Esophagus muscularis mucosa (tissue), 4 donors: Measurements from ENCODE around the gene PTPRN2. TPM values are rescaled to one million over a fixed set of nuclear protein-coding genes. Genes with fewer than 3 reads are reported as not detected.

Experiments
- DNase-seq: peaks from one replicate; pipeline ENCODE4 v3.0.0-alpha.2; 2017; ENCODE audit errors: extremely low spot score
- H3K27ac ChIP-seq, 4 donors: fragments of 200-600 bp; sonication (generic); replicated peaks in 1 of 4; 1 replicate in 3 of 4; 2 replicates in 1 of 4; pipeline ENCODE4 v1.5.1; 2016 to 2019; ENCODE audit warnings: mild to moderate bottlenecking in 1 of 4
- H3K27me3 ChIP-seq, 4 donors: fragments of 200-600 bp; sonication (generic); one replicate each; pipeline versions ENCODE4 v1.5.1 to v1.6.0; 2016 to 2019
- H3K36me3 ChIP-seq, 4 donors: fragments of 200-600 bp; sonication (generic); one replicate each; pipeline ENCODE4 v1.5.1; 2016 to 2019
- H3K4me1 ChIP-seq, 4 donors: fragments of 200-600 bp; sonication (generic); one replicate each; pipeline ENCODE4 v1.5.1; 2016 to 2019
- H3K4me3 ChIP-seq, 4 donors: fragments of 200-600 bp; sonication (generic); 1 replicate in 2 of 4; 2 replicates in 2 of 4; pipeline ENCODE4 v1.5.1; 2016 to 2019; ENCODE audit warnings: mild to moderate bottlenecking in 4 of 4, moderate library complexity in 1 of 4
- H3K9me3 ChIP-seq, 4 donors: fragments of 200-600 bp; sonication (generic); 1 replicate in 3 of 4; 2 replicates in 1 of 4; pipeline ENCODE4 v1.5.1; 2016 to 2019
- CTCF ChIP-seq, 3 experiments: fragments of 200-600 bp in 2 of 3; fragments of 450-650 bp in 1 of 3; sonication (generic) in 2 of 3; IDR thresholded peaks; one replicate each; pipeline ENCODE4 v1.5.1; 2017 to 2019; ENCODE audit warnings: antibody characterized with exemption in 3 of 3, mild to moderate bottlenecking in 2 of 3, moderate library complexity in 1 of 3
- EP300 ChIP-seq: sonication (generic); formaldehyde crosslinking; IDR thresholded peaks from one replicate; pipeline ENCODE4 v1.6.1; 2017; ENCODE audit warnings: antibody characterized with exemption
- POLR2A ChIP-seq: fragments of 450-650 bp; IDR thresholded peaks from one replicate; pipeline ENCODE4 v1.6.1; 2017; ENCODE audit warnings: antibody characterized with exemption, moderate library complexity, mild to moderate bottlenecking, low read depth
- POLR2AphosphoS5 ChIP-seq, 2 donors: sonication (generic); formaldehyde crosslinking; IDR thresholded peaks; one replicate each; pipeline ENCODE4 v1.6.1; 2017; ENCODE audit warnings: antibody characterized with exemption in 2 of 2
- WGBS: methylation state at CpG from one replicate; pipeline ENCODE4 v1.1.5; 2018; 5-methylcytosine and 5-hydroxymethylcytosine counted together
- intact Hi-C: fragments of 100-400 bp; cut with DNase I; formaldehyde crosslinking; loops from one replicate; pipeline ENCODE4 v1.15.1; 2023
- total RNA-seq, 4 donors: library from RNA; depleted of rRNA; stranded (reverse); fragments of >200 nt; gene quantifications; one replicate each; pipeline versions ENCODE4 v1.1.0 to v1.2.1, GENCODE V29; 2016

The PTPRN2 gene
- total RNA-seq, 4 donors from 2014 or later, result 2.1 to 3.1 (median 3.1) TPM

GRCh38 chr7:157683747-157684156 is 903.9 kb downstream of the PTPRN2 start:
- DNase-seq, result no peak
- H3K4me3 ChIP-seq, result peak overlapping the region in 2 of 4 donors; percentile 9 to 33
- no peaks in the 10 kb centered on the region for H3K36me3 ChIP-seq
- peaks cover 9 to 31% (median 29%) of the 10 kb centered on the region in 4 donors for H3K4me1 ChIP-seq
- intact Hi-C loops, result no loop called here
- peaks cover 0 to 98% (median 49%) of the 10 kb centered on the region in 4 donors for H3K27me3 ChIP-seq
- H3K9me3 ChIP-seq, result no peaks in the 10 kb centered on the region
- WGBS, result 30% methylated on average over 19 of the region's 20 CpGs
- no peak overlapping the region for H3K27ac ChIP-seq
- TF ChIP-seq CTCF (IDR thresholded peaks at IDR 0.05) (no peak), EP300 (no peak), POLR2AphosphoS5 (IDR thresholded peaks at IDR 0.05) (no peak), POLR2A (no peak)

- intact Hi-C loops, result no loop called here
- Histone ChIP-seq H3K27me3 (peaks cover 0 to 98% (median 43%) of the 10 kb centered on the region in 4 donors), H3K4me1 (peaks cover 7 to 26% (median 24%) of the 10 kb centered on the region in 4 donors), H3K9me3 (no peaks in the 10 kb centered on the region), H3K4me3 (no peak overlapping the region), H3K36me3 (no peaks in the 10 kb centered on the region), H3K27ac (no peak overlapping the region)
- no peak for DNase-seq
- 51% methylated on average over 21 of the region's 21 CpGs for WGBS
- TF ChIP-seq POLR2A (no peak), EP300 (no peak), POLR2AphosphoS5 (IDR thresholded peaks at IDR 0.05) (no peak), CTCF (IDR thresholded peaks at IDR 0.05) (no peak)
Observed at GRCh38 chr7:157682946-157683746, 904.5 kb downstream of the PTPRN2 start.

GRCh38 chr7:157682064-157682945 is 905.3 kb downstream of the PTPRN2 start:
- intact Hi-C loops, result no loop called here
- Histone ChIP-seq H3K27me3 (peaks cover 0 to 95% (median 38%) of the 10 kb centered on the region in 4 donors), H3K9me3 (no peaks in the 10 kb centered on the region), H3K36me3 (no peaks in the 10 kb centered on the region), H3K27ac (no peak overlapping the region), H3K4me3 (no peak overlapping the region), H3K4me1 (peaks cover 7 to 26% (median 24%) of the 10 kb centered on the region in 4 donors)
- TF ChIP-seq POLR2A, result no peak
- no peak for TF ChIP-seq CTCF (IDR thresholded peaks at IDR 0.05)
- TF ChIP-seq POLR2AphosphoS5 (IDR thresholded peaks at IDR 0.05), result no peak
- no peak for TF ChIP-seq EP300
- no peak for DNase-seq
- 80% methylated on average over 28 of the region's 28 CpGs for WGBS

GRCh38 chr7:157679607-157680006 is 908.0 kb downstream of the PTPRN2 start:
- Histone ChIP-seq H3K27ac (no peak overlapping the region), H3K4me3 (no peak overlapping the region), H3K27me3 (peaks cover 0 to 93% (median 19%) of the 10 kb centered on the region in 4 donors), H3K4me1 (peaks cover 7 to 11% (median 11%) of the 10 kb centered on the region in 4 donors), H3K36me3 (no peaks in the 10 kb centered on the region), H3K9me3 (no peaks in the 10 kb centered on the region)
- WGBS, result 69% methylated on average over 8 of the region's 9 CpGs
- intact Hi-C loops, result no loop called here
- no peak for DNase-seq
- TF ChIP-seq CTCF (IDR thresholded peaks at IDR 0.05), result no peak
- TF ChIP-seq POLR2AphosphoS5 (IDR thresholded peaks at IDR 0.05), result no peak
- TF ChIP-seq EP300, result no peak
- no peak for TF ChIP-seq POLR2A
